ENCODE data around the gene TMEM51. TPM values are rescaled to one million over a fixed set of nuclear protein-coding genes. Genes with fewer than 3 reads are reported as not detected.

TMEM51 gene
- polyA plus RNA-seq, 1 donor (not counting 4 experiments of a cell fraction or from before 2014, with no cell fraction given), result 12.9 TPM

- no peaks in the 10 kb centered on the region for H3K9me3 ChIP-seq (ENCODE audit: control insufficient read depth, low read depth, low read length)
- FAIRE-seq (no peak), DNase-seq (ENCODE audit: low read depth, low spot score) (no peak)
- TF ChIP-seq EZH2 (IDR thresholded peaks at IDR 0.05; ENCODE audit: low read length), result no peak
- TF ChIP-seq, protein P1, sequence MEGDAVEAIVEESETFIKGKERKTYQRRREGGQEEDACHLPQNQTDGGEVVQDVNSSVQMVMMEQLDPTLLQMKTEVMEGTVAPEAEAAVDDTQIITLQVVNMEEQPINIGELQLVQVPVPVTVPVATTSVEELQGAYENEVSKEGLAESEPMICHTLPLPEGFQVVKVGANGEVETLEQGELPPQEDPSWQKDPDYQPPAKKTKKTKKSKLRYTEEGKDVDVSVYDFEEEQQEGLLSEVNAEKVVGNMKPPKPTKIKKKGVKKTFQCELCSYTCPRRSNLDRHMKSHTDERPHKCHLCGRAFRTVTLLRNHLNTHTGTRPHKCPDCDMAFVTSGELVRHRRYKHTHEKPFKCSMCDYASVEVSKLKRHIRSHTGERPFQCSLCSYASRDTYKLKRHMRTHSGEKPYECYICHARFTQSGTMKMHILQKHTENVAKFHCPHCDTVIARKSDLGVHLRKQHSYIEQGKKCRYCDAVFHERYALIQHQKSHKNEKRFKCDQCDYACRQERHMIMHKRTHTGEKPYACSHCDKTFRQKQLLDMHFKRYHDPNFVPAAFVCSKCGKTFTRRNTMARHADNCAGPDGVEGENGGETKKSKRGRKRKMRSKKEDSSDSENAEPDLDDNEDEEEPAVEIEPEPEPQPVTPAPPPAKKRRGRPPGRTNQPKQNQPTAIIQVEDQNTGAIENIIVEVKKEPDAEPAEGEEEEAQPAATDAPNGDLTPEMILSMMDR (optimal IDR thresholded peaks at IDR 0.05 in 1 of 3, IDR thresholded peaks at IDR 0.05 in 1 of 3, conservative IDR thresholded peaks at IDR 0.05 in 1 of 3; ENCODE audit: extremely low read depth in 1 of 3, insufficient read depth in 2 of 3, low read length in 3 of 3), result no peak
- H3K4me1 ChIP-seq (ENCODE audit: control insufficient read depth, extremely low read depth, insufficient read depth, low read length), result peaks cover 14% of the 10 kb centered on the region
- no peaks in the 10 kb centered on the region for H4K20me1 ChIP-seq (ENCODE audit: control insufficient read depth, extremely low read depth, insufficient read depth, low read length)
- no peak overlapping the region for H3K4me2 ChIP-seq (ENCODE audit: control insufficient read depth, extremely low read depth, insufficient read depth, low read depth, low read length)
- H3K79me2 ChIP-seq (ENCODE audit: control insufficient read depth, insufficient read depth, low read length), result no peaks in the 10 kb centered on the region
- no peaks in the 10 kb centered on the region for H3K9me1 ChIP-seq (ENCODE audit: control insufficient read depth, extremely low read depth, insufficient read depth, low read length)
- H3K4me3 ChIP-seq (ENCODE audit: control insufficient read depth in 2 of 3, extremely low read depth in 1 of 3, insufficient read depth in 2 of 3, low read depth in 1 of 3, low read length in 3 of 3), result no peak overlapping the region
- H3K36me3 ChIP-seq (ENCODE audit: control insufficient read depth in 2 of 2, extremely low read depth in 1 of 2, insufficient read depth in 2 of 2, low read length in 2 of 2), result no peaks in the 10 kb centered on the region
- dilution Hi-C loops (cut with MboI; ENCODE audit: extremely low pct_ligation_motif_present, low sequenced_read_pairs), result no loop called here
- no peak overlapping the region for H3K27ac ChIP-seq (ENCODE audit: control insufficient read depth, insufficient read depth, low read length)
- no peaks in the 10 kb centered on the region for H3K27me3 ChIP-seq (ENCODE audit: control insufficient read depth, extremely low read depth, insufficient read depth, low read length)
- H2AFZ ChIP-seq (ENCODE audit: control insufficient read depth, low read length), result no peak overlapping the region
- no peak overlapping the region for H3K9ac ChIP-seq (ENCODE audit: control insufficient read depth, extremely low read depth, insufficient read depth, low read length)
Measured at GRCh38 chr1:15242766-15243165, 89.2 kb downstream of the TMEM51 start.

GRCh38 chr1:15243275-15244043, 89.9 kb downstream of the TMEM51 start:
- Histone ChIP-seq H3K9ac (ENCODE audit: control insufficient read depth, extremely low read depth, insufficient read depth, low read length) (no peak overlapping the region), H3K79me2 (ENCODE audit: control insufficient read depth, insufficient read depth, low read length) (no peaks in the 10 kb centered on the region), H3K27me3 (ENCODE audit: control insufficient read depth, extremely low read depth, insufficient read depth, low read length) (no peaks in the 10 kb centered on the region), H3K4me3 (ENCODE audit: control insufficient read depth in 2 of 3, extremely low read depth in 1 of 3, insufficient read depth in 2 of 3, low read depth in 1 of 3, low read length in 3 of 3) (no peak overlapping the region), H3K36me3 (ENCODE audit: control insufficient read depth in 2 of 2, extremely low read depth in 1 of 2, insufficient read depth in 2 of 2, low read length in 2 of 2) (no peaks in the 10 kb centered on the region), H3K27ac (ENCODE audit: control insufficient read depth, insufficient read depth, low read length) (no peak overlapping the region), H4K20me1 (ENCODE audit: control insufficient read depth, extremely low read depth, insufficient read depth, low read length) (no peaks in the 10 kb centered on the region), H3K9me3 (ENCODE audit: control insufficient read depth, low read depth, low read length) (no peaks in the 10 kb centered on the region), H2AFZ (ENCODE audit: control insufficient read depth, low read length) (no peak overlapping the region), H3K4me1 (ENCODE audit: control insufficient read depth, extremely low read depth, insufficient read depth, low read length) (peaks cover 14% of the 10 kb centered on the region), H3K9me1 (ENCODE audit: control insufficient read depth, extremely low read depth, insufficient read depth, low read length) (no peaks in the 10 kb centered on the region), H3K4me2 (ENCODE audit: control insufficient read depth, extremely low read depth, insufficient read depth, low read depth, low read length) (no peak overlapping the region)
- dilution Hi-C loops (cut with MboI; ENCODE audit: extremely low pct_ligation_motif_present, low sequenced_read_pairs), result no loop called here
- DNase-seq (ENCODE audit: low read depth, low spot score), result no peak
- FAIRE-seq, result no peak
- TF ChIP-seq, protein P1 (optimal IDR thresholded peaks at IDR 0.05 in 1 of 3, IDR thresholded peaks at IDR 0.05 in 1 of 3, conservative IDR thresholded peaks at IDR 0.05 in 1 of 3; ENCODE audit: extremely low read depth in 1 of 3, insufficient read depth in 2 of 3, low read length in 3 of 3), result no peak
- TF ChIP-seq EZH2 (IDR thresholded peaks at IDR 0.05; ENCODE audit: low read length), result no peak

All from keratinocyte (primary cell).